GM12873 (cell line): Measurements from ENCODE around the gene RBM12.
A peak's percentile ranks its signal among the peaks of the same experiment; 100 is the strongest.

Experiments used
- TF ChIP-seq, protein P1 (sequence below): IDR thresholded peaks from 2 replicates; pipeline ENCODE4 v1.5.1; 2012; ENCODE audit warnings: low read depth, mild to moderate bottlenecking, moderate library complexity, low read length, control low read depth; ENCODE audit not compliant: insufficient read depth; ENCODE audit errors: missing control alignments

The RBM12 gene

DNA sequence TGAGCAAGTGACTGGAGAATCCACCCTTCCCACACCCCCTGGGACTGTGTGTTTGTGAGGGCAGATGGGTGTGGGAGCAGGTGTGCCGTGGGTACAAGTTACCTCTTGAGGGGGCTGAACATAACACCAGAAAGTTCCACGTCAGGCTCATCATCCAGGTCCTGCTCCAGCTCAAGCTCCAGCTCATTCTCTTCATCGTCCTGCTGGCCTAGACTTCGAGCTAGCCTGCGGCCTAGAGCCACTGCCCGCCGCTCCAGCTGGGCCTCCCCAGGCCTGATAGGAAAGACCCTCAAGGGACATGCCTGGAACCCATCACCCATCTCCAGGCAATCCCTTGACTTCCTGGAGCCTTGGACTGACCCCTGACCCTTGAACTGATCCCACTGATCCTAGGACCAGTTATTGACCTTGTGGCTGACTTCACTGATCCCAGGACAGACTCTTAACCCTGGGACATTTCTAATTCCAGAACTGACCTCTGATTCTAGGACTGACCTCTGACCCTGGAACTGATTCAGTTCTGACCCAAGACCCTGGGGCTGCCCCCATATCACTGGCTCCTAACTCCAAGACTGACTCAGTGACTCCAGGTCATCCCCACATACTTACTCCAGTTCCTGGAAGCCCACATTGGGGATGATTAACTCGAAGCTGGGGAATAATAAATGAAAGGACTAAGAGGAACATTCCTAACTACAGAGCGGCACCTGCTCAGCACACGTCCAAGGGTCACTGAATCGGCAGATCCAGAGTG, 60.8 kb downstream of the RBM12 start:
- TF ChIP-seq, protein P1, sequence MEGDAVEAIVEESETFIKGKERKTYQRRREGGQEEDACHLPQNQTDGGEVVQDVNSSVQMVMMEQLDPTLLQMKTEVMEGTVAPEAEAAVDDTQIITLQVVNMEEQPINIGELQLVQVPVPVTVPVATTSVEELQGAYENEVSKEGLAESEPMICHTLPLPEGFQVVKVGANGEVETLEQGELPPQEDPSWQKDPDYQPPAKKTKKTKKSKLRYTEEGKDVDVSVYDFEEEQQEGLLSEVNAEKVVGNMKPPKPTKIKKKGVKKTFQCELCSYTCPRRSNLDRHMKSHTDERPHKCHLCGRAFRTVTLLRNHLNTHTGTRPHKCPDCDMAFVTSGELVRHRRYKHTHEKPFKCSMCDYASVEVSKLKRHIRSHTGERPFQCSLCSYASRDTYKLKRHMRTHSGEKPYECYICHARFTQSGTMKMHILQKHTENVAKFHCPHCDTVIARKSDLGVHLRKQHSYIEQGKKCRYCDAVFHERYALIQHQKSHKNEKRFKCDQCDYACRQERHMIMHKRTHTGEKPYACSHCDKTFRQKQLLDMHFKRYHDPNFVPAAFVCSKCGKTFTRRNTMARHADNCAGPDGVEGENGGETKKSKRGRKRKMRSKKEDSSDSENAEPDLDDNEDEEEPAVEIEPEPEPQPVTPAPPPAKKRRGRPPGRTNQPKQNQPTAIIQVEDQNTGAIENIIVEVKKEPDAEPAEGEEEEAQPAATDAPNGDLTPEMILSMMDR, result no peak

- TF ChIP-seq, protein P1, result no peak
These were observed 61.7 kb downstream of the RBM12 start for GRCh38 chr20:35602851-35603495.

DNA sequence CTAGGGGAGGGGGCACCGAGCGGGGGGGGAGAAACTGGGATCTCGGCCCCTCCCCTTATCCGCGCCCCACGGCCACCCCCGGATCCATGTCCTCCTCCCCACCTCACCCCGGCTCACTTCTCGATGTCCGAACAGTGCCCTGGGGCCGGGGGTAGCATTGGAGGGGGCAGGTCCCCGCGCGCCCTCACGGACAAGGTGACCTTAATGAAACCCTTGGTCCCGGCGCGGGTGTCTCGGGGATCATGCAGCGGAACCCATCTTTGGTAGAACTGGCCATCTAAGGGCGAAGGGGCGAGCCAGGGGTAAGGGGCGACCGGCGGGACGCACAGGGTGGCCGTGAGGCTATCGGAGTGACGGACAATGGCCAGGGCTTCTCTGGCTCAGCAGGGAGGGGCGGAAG, 62.7 kb downstream of the RBM12 start:
- TF ChIP-seq, protein P1, result no peak

DNA sequence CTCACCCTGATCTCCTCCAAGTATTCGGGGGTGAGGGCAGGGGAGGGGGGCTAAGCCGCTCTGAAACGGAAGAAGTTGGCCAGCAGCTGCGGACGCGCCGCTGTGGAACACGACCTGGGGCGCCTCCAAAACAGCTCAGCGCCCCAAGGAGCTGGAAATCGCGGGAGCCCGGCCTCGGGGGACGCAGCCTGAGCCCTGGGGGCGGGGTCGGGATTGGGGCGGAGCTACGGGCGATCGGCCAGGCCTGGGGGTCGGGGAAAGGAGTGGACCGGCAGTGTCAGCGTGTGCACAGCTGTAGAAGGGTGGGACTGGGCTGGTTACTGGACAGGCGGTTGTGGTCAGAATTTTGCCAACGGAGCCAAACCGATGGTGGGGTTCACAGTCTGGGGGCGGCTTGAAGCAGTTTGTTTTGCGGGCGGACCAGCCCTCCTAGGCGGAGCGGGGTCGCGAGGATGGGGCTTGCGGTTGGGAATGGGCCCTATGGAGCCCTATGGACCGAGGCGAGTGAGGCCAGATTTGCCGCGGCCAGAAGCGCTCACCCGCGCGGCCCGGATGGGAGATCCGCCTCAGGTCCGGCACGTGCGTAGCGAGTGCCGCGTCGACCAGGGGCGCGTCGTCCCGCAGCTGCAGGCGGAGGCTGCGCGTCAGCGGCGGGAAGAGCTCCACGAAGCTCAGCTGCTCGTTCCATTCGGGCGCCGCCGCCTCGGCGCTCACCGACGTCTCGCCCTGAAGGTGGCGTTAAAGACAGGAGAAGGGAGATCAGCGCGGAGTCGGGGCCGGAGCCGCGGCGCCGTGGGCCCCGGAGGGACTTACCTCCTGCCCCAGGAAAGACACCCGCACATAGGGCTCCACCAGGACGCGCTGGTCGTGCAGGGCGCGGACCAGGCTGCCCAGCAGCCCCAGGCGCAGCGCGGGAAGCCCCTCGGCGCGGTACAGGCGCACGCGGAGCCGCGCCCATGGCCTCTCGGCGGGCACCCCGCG, 63.4 kb downstream of the RBM12 start:
- TF ChIP-seq, protein P1, result peak; percentile 49

DNA sequence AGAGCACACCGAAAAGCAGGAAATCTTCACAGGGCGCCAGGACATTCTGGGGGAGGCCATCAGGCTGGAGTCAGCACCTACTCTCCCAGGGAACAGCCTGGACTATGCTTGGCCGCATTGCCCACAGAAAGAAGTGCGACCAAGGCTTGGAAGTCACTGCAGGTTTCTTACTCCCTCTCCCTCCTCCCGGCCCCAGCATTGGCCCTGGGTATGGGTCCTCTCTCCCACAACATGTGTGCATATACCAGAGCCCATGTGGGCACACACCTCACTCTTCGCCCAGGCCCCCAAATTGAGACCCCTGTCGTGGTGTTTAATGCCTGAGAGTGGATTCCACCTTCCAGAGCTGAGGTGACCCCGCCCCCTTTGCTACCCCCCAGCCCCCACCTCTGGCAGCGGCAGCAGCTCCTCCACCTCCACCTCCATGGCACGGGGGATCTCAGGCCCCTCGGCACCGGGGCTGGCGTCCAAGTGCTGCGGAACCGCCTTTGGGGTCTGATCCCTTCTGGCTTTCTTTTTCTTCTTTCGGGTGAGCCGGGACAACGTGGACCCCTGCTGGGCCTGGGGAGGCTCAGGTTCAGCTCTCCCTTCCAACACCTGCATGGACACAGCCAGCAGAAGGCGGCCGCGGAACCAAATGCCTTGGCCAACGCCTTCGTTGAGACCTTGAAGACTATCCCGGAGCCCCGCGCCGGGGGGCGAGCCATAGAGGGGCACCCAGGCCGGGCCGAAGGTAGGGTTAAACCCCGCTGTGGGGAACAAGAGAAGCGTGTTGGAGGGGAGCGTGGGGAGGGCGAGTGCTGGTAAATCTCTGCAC, 64.3 kb downstream of the RBM12 start:
- TF ChIP-seq, protein P1, result no peak

- TF ChIP-seq, protein P1, result no peak
These were observed 65.0 kb downstream of the RBM12 start for GRCh38 chr20:35599776-35600120.
